Sigmoid colon (tissue), 7 donors: Measurements from ENCODE around the gene DDR1. TPM values are rescaled to one million over a fixed set of nuclear protein-coding genes. Genes with fewer than 3 reads are reported as not detected.
A peak's percentile ranks its signal among the peaks of the same experiment; 100 is the strongest.

Source experiments
- DNase-seq: peaks from one replicate; pipeline ENCODE4 v3.0.0-alpha.2; 2019
- H3K27ac ChIP-seq, 4 donors: fragments of 200-600 bp; sonication (generic); one replicate each; pipeline ENCODE4 v1.5.1; 2016 to 2019; ENCODE audit warnings: mild to moderate bottlenecking in 1 of 4
- H3K27me3 ChIP-seq, 3 donors: fragments of 200-600 bp; sonication (generic); one replicate each; pipeline ENCODE4 v1.5.1; 2019; ENCODE audit warnings: mild to moderate bottlenecking in 1 of 3
- H3K36me3 ChIP-seq, 4 donors: fragments of 200-600 bp; sonication (generic); one replicate each; pipeline ENCODE4 v1.5.1; 2016 to 2019
- H3K4me1 ChIP-seq, 4 donors: fragments of 200-600 bp; sonication (generic); one replicate each; pipeline ENCODE4 v1.5.1; 2017 to 2019
- H3K4me3 ChIP-seq, 4 donors: fragments of 200-600 bp; sonication (generic); one replicate each; pipeline ENCODE4 v1.5.1; 2017 to 2019; ENCODE audit warnings: mild to moderate bottlenecking in 2 of 4, moderate library complexity in 1 of 4
- H3K9me3 ChIP-seq, 4 donors: fragments of 200-600 bp in 3 of 4; sonication (generic) in 3 of 4; one replicate each; pipeline versions ENCODE4 v1.5.1 to v1.6.1; 2013 to 2019
- EP300 ChIP-seq, 4 donors: sonication (generic); formaldehyde crosslinking; IDR thresholded peaks; one replicate each; pipeline ENCODE4 v1.6.1; 2017; ENCODE audit warnings: antibody characterized with exemption in 4 of 4
- POLR2A ChIP-seq, 2 donors: fragments of 450-650 bp; IDR thresholded peaks; one replicate each; pipeline ENCODE4 v1.6.1; 2016; ENCODE audit warnings: antibody characterized with exemption in 2 of 2, mild to moderate bottlenecking in 2 of 2, moderate library complexity in 2 of 2
- POLR2AphosphoS5 ChIP-seq, 4 donors: sonication (generic); formaldehyde crosslinking; IDR thresholded peaks; one replicate each; pipeline ENCODE4 v1.6.1; 2017; ENCODE audit warnings: antibody characterized with exemption in 4 of 4
- WGBS, 2 donors: extraction: QIAGEN DNeasy Blood & Tissue Kit; methylation state at CpG; one replicate each; pipeline ENCODE4 v1.1.7; 2013; 5-methylcytosine and 5-hydroxymethylcytosine counted together
- intact Hi-C: fragments of 100-400 bp; cut with DNase I; formaldehyde crosslinking; loops from one replicate; pipeline ENCODE4 v1.15.1; 2023
- polyA plus RNA-seq, 3 donors: library from polyadenylated mRNA; stranded (reverse); fragments of 200-250 nt; gene quantifications; one replicate each; pipeline ENCODE4 v1.2.3, GENCODE V29; 2013
- total RNA-seq, 4 donors: library from RNA; depleted of rRNA; stranded (reverse); fragments of >200 nt; gene quantifications; one replicate each; pipeline ENCODE4 v1.1.0, GENCODE V29; 2016
- TF ChIP-seq, protein P1 (sequence below), 4 experiments: fragments of 450-650 bp in 3 of 4; fragments of 200-600 bp in 1 of 4; IDR thresholded peaks; one replicate each; pipeline ENCODE4 v1.5.1; 2016 to 2019; ENCODE audit warnings: antibody characterized with exemption in 4 of 4, mild to moderate bottlenecking in 3 of 4, moderate library complexity in 2 of 4
- donor health status: healthy with polysubstance abuse.
- donor health status: Bipolar disorder and iron deficiency.
- donor health status: healthy.

The DDR1 gene
- total and polyA plus RNA-seq, 7 donors, result 7.9 to 110 (median 25.2) TPM

DNA sequence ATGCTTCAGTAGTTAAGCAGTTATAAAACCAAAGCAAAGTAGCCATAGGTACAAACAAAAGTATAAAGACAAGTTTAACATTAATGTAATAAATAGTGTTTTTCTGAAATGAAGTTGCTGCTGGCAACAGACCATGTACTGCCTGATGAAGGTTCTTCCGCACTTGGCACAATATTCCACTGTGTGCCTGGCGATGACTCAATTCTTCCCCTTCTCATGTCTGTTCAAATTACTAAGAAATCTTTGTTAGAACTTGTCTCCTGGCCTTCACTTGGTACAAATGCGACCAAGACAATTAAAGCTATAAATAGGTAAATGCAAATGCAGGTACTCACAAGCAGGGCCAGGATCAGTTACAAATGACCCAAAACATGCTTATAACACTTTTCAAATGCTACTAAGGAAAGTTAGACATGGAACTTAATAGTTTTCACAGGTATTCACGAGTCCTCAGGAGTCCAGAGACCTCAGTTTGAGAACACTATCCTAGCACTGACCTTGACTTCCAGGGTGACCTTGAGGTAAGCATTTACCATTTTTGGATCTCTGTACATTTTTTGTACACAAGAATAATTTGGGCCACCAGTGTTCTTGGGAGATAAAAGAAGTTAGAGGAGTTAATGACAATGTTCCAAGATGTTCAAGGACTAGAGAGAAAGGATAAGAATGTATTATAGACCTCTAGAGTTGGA lies 8.1 kb upstream of the DDR1 start:
- H3K4me1 ChIP-seq, result peaks cover 0 to 34% (median 24%) of the 10 kb centered on the region in 4 donors
- no peak overlapping the region for H3K4me3 ChIP-seq
- H3K27ac ChIP-seq, result peak overlapping the region; percentile 81 to 94 (median 88)
- H3K9me3 ChIP-seq, result peaks cover 0 to 2% (median 1%) of the 10 kb centered on the region in 4 donors
- DNase-seq, result peak; percentile 83
- no peaks in the 10 kb centered on the region for H3K36me3 ChIP-seq
- intact Hi-C loops, result loop anchor here (2.0 kb wide), 2 partner anchors 39 to 197 kb away; partner anchors contain the start of gene VARS2
- TF ChIP-seq, protein P1, sequence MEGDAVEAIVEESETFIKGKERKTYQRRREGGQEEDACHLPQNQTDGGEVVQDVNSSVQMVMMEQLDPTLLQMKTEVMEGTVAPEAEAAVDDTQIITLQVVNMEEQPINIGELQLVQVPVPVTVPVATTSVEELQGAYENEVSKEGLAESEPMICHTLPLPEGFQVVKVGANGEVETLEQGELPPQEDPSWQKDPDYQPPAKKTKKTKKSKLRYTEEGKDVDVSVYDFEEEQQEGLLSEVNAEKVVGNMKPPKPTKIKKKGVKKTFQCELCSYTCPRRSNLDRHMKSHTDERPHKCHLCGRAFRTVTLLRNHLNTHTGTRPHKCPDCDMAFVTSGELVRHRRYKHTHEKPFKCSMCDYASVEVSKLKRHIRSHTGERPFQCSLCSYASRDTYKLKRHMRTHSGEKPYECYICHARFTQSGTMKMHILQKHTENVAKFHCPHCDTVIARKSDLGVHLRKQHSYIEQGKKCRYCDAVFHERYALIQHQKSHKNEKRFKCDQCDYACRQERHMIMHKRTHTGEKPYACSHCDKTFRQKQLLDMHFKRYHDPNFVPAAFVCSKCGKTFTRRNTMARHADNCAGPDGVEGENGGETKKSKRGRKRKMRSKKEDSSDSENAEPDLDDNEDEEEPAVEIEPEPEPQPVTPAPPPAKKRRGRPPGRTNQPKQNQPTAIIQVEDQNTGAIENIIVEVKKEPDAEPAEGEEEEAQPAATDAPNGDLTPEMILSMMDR (IDR thresholded peaks at IDR 0.05), result no peak
- TF ChIP-seq EP300 (IDR thresholded peaks at IDR 0.05) (peak in 1 of 4 donors; percentile 35), POLR2A (IDR thresholded peaks at IDR 0.05) (no peak), POLR2AphosphoS5 (IDR thresholded peaks at IDR 0.05) (peak in 3 of 4 donors; percentile 55 to 68 (median 65))
- no peaks in the 10 kb centered on the region for H3K27me3 ChIP-seq
- WGBS, 2 donors, result 72 to 84% methylated on average over 4 of the region's 4 CpGs

DNA sequence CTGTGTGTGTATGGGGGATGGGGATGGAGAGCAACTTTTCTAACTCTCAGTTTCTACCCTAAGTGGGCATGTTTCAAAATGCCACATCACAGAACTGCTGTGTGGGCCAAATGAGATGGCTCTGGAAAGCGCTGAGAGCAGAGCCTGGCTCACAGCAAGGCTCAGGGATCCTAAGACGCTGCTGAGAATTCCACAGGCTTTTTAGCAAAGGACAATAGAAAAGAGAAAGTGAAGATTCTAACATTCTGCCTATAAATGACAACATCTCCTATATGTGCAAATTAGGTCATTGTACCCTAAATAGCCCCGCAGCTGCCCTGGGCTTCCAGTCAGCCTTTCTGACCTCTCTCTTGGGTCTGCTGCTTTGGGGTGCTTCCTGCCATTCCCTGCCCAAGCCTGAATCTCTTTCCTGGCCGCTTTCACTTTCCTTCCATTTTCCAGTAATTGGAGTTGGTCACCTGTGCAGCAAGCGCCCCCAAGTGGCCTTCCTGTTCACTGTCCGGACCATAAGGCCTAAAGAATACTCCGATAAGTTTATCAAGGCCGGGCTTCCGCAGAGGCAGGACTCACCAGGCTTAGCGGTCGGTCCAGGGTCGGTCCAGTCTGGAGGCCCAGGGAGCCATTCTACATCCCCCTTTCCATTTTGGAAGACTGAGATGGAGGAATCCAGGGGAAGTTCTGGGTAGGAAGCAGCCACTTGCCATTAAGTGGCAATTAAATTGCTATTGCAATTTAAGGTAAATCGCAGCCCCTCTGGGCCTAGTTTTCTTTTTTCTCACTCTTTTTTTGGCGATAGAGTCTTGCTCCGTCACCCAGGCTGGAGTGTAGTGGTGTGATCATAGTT lies 6.7 kb upstream of the DDR1 start:
- H3K27me3 ChIP-seq, result no peaks in the 10 kb centered on the region
- intact Hi-C loops, result loop anchor here (1.0 to 2.0 kb wide), 3 partner anchors 37 to 199 kb away; partner anchors contain the start of gene VARS2
- peak; percentile 95 for DNase-seq
- peak overlapping the region in 3 of 4 donors; percentile 34 to 44 (median 42) for H3K4me3 ChIP-seq
- TF ChIP-seq, protein P1 (IDR thresholded peaks at IDR 0.05), result peak; percentile 87 to 96 (median 92)
- TF ChIP-seq POLR2AphosphoS5 (IDR thresholded peaks at IDR 0.05), result peak in 3 of 4 donors; percentile 54 to 61 (median 54)
- no peak for TF ChIP-seq POLR2A (IDR thresholded peaks at IDR 0.05)
- H3K9me3 ChIP-seq, result no peaks in the 10 kb centered on the region
- peak overlapping the region; percentile 81 to 94 (median 88) for H3K27ac ChIP-seq
- H3K4me1 ChIP-seq, result peaks cover 0 to 39% (median 25%) of the 10 kb centered on the region in 4 donors
- 13 to 17% methylated on average over 15 of the region's 15 CpGs for WGBS, 2 donors
- no peaks in the 10 kb centered on the region for H3K36me3 ChIP-seq

DNA sequence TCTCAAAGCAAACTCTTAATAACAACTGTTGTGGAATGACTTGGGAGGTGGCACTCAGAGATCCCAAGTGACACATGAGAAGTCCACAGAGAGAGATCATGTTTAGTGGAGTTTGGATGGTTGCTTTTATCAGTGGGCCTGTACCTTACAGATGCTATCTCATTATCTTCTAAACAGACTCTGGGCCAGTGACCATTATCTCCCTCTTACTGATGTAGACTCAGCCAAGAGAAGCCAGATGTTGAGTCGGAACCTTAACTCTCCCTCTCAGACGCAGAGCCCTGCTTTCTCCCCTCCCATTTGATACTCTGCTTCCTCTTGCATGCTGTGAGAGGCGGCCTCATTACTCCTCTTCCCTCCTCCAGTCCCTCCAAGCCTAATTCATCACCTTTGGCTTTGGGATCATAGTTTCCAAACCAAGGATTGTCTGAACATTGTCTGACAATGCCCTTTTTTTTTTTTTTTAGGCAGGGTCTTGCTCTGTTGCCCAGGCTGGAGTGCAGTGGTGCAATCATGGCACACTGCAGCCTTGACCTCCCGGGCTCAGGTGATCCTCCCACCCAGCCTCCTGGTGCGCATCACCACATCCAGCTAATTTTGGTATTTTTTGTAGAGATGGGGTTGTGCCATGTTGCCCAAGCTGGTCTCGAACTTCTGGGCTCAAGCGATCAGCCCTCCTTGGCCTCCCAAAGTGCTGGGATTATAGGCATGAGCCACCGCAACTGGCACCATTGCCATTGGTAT lies 4.5 kb upstream of the DDR1 start:
- no peak for TF ChIP-seq POLR2AphosphoS5 (IDR thresholded peaks at IDR 0.05)
- no peak for TF ChIP-seq EP300 (IDR thresholded peaks at IDR 0.05)
- TF ChIP-seq, protein P1 (IDR thresholded peaks at IDR 0.05), result no peak
- TF ChIP-seq POLR2A (IDR thresholded peaks at IDR 0.05), result no peak
- Histone ChIP-seq H3K9me3 (no peaks in the 10 kb centered on the region), H3K4me1 (peaks cover 0 to 56% (median 36%) of the 10 kb centered on the region in 4 donors), H3K36me3 (no peaks in the 10 kb centered on the region), H3K27ac (no peak overlapping the region), H3K4me3 (no peak overlapping the region), H3K27me3 (no peaks in the 10 kb centered on the region)
- no peak for DNase-seq
- intact Hi-C loops, result no loop called here
- WGBS, 2 donors, result 90 to 93% methylated on average over 8 of the region's 8 CpGs

DNA sequence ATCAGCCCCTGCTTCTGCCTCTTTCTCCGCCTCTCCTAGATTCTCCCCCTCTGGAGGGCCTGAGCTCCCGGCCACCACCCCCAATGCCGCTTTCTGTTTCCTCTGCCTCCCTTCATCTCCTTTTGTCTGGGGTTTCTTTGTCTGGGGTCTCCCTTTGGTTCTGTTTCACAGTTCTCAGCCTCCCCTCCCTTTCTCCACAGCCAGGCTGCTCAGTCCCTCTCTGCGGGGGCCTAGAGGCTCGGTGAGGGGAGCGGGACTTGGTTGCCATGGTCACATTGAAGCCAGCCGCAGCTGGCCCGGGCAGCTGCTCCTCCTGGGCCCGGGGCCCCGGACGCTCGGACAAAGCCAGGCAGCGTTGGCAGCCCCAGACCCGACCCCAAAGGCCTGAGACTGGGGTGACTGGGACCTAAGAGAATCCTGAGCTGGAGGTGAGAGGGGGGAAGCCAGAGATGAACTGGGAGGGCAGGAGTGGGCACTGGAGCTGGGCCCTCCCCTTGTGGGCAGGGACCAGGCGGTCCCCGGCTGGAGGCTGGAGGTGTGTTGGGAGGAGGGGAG lies 3.5 kb upstream of the DDR1 start:
- Histone ChIP-seq H3K27ac (no peak overlapping the region), H3K9me3 (no peaks in the 10 kb centered on the region), H3K27me3 (no peaks in the 10 kb centered on the region), H3K4me1 (peaks cover 0 to 58% (median 41%) of the 10 kb centered on the region in 4 donors), H3K36me3 (no peaks in the 10 kb centered on the region), H3K4me3 (no peak overlapping the region)
- 89 to 94% methylated on average over 16 of the region's 16 CpGs for WGBS, 2 donors
- TF ChIP-seq POLR2AphosphoS5 (IDR thresholded peaks at IDR 0.05) (no peak), EP300 (IDR thresholded peaks at IDR 0.05) (no peak), POLR2A (IDR thresholded peaks at IDR 0.05) (no peak)
- intact Hi-C loops, result no loop called here
- no peak for DNase-seq
